Panc1 (cell line): ENCODE data around the gene MYCN. TPM values are rescaled to one million over a fixed set of nuclear protein-coding genes. Genes with fewer than 3 reads are reported as not detected.

Experiments used
- ATAC-seq: fragments of 200-7000 bp; cut with Tn5 transposase; 2 replicates; pipeline ENCODE4 v1.9.1; 2020; ENCODE audit warnings: mild to moderate bottlenecking, moderate library complexity
- BruUV-seq: library from RNA; stranded (reverse); fragments of 400-500 nt; replicated peaks from 2 replicates; lab custom pipeline; 2021; lab: Mats Ljungman, UMichigan
- CTCF ChIA-PET: fragments of 300-600 bp; sonication (Branson Sonifier 250); formaldehyde crosslinking; loops from one replicate; lab custom pipeline; 2022; ENCODE audit warnings: antibody characterized with exemption; lab: Charles Lee
- POLR2A ChIA-PET: fragments of 300-600 bp; sonication (Branson Sonifier 250); formaldehyde crosslinking; loops from one replicate; lab custom pipeline; 2022; ENCODE audit warnings: antibody characterized with exemption; lab: Charles Lee
- DNase-seq: peaks from one replicate; pipeline ENCODE4 v3.0.0-alpha.2; 2010; ENCODE audit warnings: low read depth, low spot score
- H3K27ac ChIP-seq: 2 replicates; pipeline ENCODE4 v1.5.1; 2011; ENCODE audit warnings: mild to moderate bottlenecking, low read length, inconsistent platforms
- H3K27me3 ChIP-seq: fragments of 200-500 bp; sonication (Bioruptor generic); 2 replicates; pipeline ENCODE4 v1.6.0; 2014; ENCODE audit warnings: low read length, inconsistent platforms; ENCODE audit not compliant: control insufficient read depth, insufficient read depth
- H3K36me3 ChIP-seq: fragments of 200-500 bp; sonication (Bioruptor generic); 2 replicates; pipeline ENCODE4 v1.5.1; 2014; ENCODE audit warnings: inconsistent platforms, mild to moderate bottlenecking, low read length, moderate library complexity; ENCODE audit not compliant: control insufficient read depth, insufficient read depth
- H3K4me1 ChIP-seq: 2 replicates; pipeline ENCODE4 v1.5.1; 2011; ENCODE audit warnings: inconsistent platforms, mild to moderate bottlenecking, low read length, moderate library complexity; ENCODE audit not compliant: control insufficient read depth, insufficient read depth
- H3K4me3 ChIP-seq, 2 experiments: 2 replicates each; pipeline ENCODE4 v1.5.1; 2011 to 2012; ENCODE audit warnings: low read depth in 2 of 2, low read length in 2 of 2, mild to moderate bottlenecking in 2 of 2, inconsistent platforms in 1 of 2, moderate library complexity in 1 of 2
- H3K9me3 ChIP-seq: fragments of 200-500 bp; sonication (Bioruptor generic); 2 replicates; pipeline ENCODE4 v1.5.1; 2014; ENCODE audit warnings: low read depth, mild to moderate bottlenecking, inconsistent platforms, low read length, moderate library complexity; ENCODE audit not compliant: control insufficient read depth, insufficient read depth
- CTCF ChIP-seq: fragments of 450-650 bp; IDR thresholded peaks from 2 replicates; pipeline ENCODE4 v1.5.1; 2017; ENCODE audit warnings: mild to moderate bottlenecking
- POLR2AphosphoS5 ChIP-seq: IDR thresholded peaks from 2 replicates; pipeline ENCODE4 v1.6.1; 2012; ENCODE audit warnings: mild to moderate bottlenecking, low read depth, low read length, moderate library complexity
- REST ChIP-seq, 2 experiments: IDR thresholded peaks; 2 replicates each; pipeline ENCODE4 v1.6.1; 2011 to 2012; ENCODE audit warnings: low read depth in 2 of 2, control low read depth in 1 of 2, low read length in 1 of 2, mild to moderate bottlenecking in 1 of 2, moderate library complexity in 1 of 2; ENCODE audit not compliant: insufficient read depth in 1 of 2
- SIN3A ChIP-seq: IDR thresholded peaks from 2 replicates; pipeline ENCODE4 v1.6.1; 2012; ENCODE audit warnings: low read depth, mild to moderate bottlenecking, low read length, moderate library complexity, borderline replicate concordance; ENCODE audit not compliant: insufficient read depth
- TCF7L2 ChIP-seq: IDR thresholded peaks from 2 replicates; pipeline ENCODE4 v1.6.1; 2011; ENCODE audit warnings: mild to moderate bottlenecking, low read depth, low read length, inconsistent platforms
- in situ Hi-C: cut with HindIII; loops from 2 replicates; pipeline ENCODE4 v1.10.0; 2016; ENCODE audit warnings: low sequenced_read_pairs, low pct_unique_long_range_greater_than_20kb
- intact Hi-C: fragments of 100-400 bp; cut with micrococcal nuclease; formaldehyde crosslinking; loops from one replicate; pipeline ENCODE4 v1.10.0; 2022; ENCODE audit not compliant: unreplicated experiment
- total RNA-seq: library from RNA; stranded (reverse); gene quantifications from one replicate; pipeline ENCODE4 v1.2.1, GENCODE V29; 2021; ENCODE audit not compliant: unreplicated experiment

The MYCN gene
- total RNA-seq, 1 experiment from 2014 or later = not detected

- ChIA-PET POLR2A (no interaction called here), CTCF (no interaction called here)
- H3K4me1 ChIP-seq = no peaks in the 10 kb centered on the region
- no peaks in the 10 kb centered on the region for H3K9me3 ChIP-seq
- H3K27me3 ChIP-seq = no peaks in the 10 kb centered on the region
- H3K4me3 ChIP-seq = no peak overlapping the region
- TF ChIP-seq SIN3A (no peak), TCF7L2 (no peak), CTCF (no peak), POLR2AphosphoS5 (no peak), REST (IDR thresholded peaks at IDR 0.05; ENCODE audit: insufficient read depth in 1 of 2, low read depth in 2 of 2, low read length in 1 of 2) (no peak)
- ATAC-seq = no peak
- in situ Hi-C loops = no loop called here
- intact Hi-C loops = no loop called here
- H3K27ac ChIP-seq = no peak overlapping the region
- DNase-seq = no peak
- H3K36me3 ChIP-seq = no peaks in the 10 kb centered on the region
- BruUV-seq = no TSS peak
These were observed 15.1 kb downstream of the MYCN start for GRCh38 chr2:15955232-15955988.

- no TSS peak for BruUV-seq
- ChIA-PET POLR2A (no interaction called here), CTCF (no interaction called here)
These were observed 15.9 kb downstream of the MYCN start for GRCh38 chr2:15956230-15956629.

More at GRCh38 chr2:15956230-15956629, 15.9 kb downstream of the MYCN start:
- intact Hi-C loops = no loop called here
- no peak for ATAC-seq
- in situ Hi-C loops = no loop called here
- TF ChIP-seq TCF7L2 (no peak), POLR2AphosphoS5 (no peak), REST (IDR thresholded peaks at IDR 0.05; ENCODE audit: insufficient read depth in 1 of 2, low read depth in 2 of 2, low read length in 1 of 2) (no peak), SIN3A (no peak), CTCF (no peak)
- DNase-seq = no peak
- H3K4me1 ChIP-seq = no peaks in the 10 kb centered on the region
- no peaks in the 10 kb centered on the region for H3K36me3 ChIP-seq
- no peak overlapping the region for H3K4me3 ChIP-seq
- H3K27me3 ChIP-seq = no peaks in the 10 kb centered on the region
- H3K9me3 ChIP-seq = no peaks in the 10 kb centered on the region
- no peak overlapping the region for H3K27ac ChIP-seq
